Activated CD4-positive, alpha-beta T cell treated with anti-CD3 and anti-CD28 coated beads, Interleukin-2, amount 10 ng/mL, durations not matched to agents 24 days and 14 days (primary cell): ENCODE data around the gene ARL5A. TPM values are rescaled to one million over a fixed set of nuclear protein-coding genes. Genes with fewer than 3 reads are reported as not detected.

Experiments
- DNase-seq: peaks from one replicate; pipeline ENCODE4 v3.0.0; 2022
- H3K27ac Mint-ChIP-seq: one replicate; pipeline ENCODE4 v1.8.0; 2022; ENCODE audit warnings: mild to moderate bottlenecking, mixed read lengths
- H3K27me3 Mint-ChIP-seq: one replicate; pipeline ENCODE4 v1.8.0; 2022; ENCODE audit warnings: mixed read lengths
- H3K36me3 Mint-ChIP-seq: one replicate; pipeline ENCODE4 v1.8.0; 2022; ENCODE audit warnings: low read depth, mild to moderate bottlenecking, mixed read lengths
- H3K4me1 Mint-ChIP-seq: one replicate; pipeline ENCODE4 v1.8.0; 2021; ENCODE audit warnings: mixed read lengths
- H3K4me3 Mint-ChIP-seq: one replicate; pipeline ENCODE4 v1.8.0; 2022; ENCODE audit warnings: mild to moderate bottlenecking, moderate library complexity, mixed read lengths
- H3K9me3 Mint-ChIP-seq: one replicate; pipeline ENCODE4 v1.8.0; 2021; ENCODE audit warnings: mixed read lengths
- intact Hi-C: fragments of 100-400 bp; cut with micrococcal nuclease; formaldehyde crosslinking; loops from one replicate; pipeline ENCODE4 v1.15.1; 2023
- total RNA-seq: library from RNA; stranded (reverse); gene quantifications from 2 replicates; pipeline ENCODE4 v1.2.3, GENCODE V29; 2022

The ARL5A gene
- total RNA-seq, 1 donor from 2014 or later: 79.5 TPM

DNA sequence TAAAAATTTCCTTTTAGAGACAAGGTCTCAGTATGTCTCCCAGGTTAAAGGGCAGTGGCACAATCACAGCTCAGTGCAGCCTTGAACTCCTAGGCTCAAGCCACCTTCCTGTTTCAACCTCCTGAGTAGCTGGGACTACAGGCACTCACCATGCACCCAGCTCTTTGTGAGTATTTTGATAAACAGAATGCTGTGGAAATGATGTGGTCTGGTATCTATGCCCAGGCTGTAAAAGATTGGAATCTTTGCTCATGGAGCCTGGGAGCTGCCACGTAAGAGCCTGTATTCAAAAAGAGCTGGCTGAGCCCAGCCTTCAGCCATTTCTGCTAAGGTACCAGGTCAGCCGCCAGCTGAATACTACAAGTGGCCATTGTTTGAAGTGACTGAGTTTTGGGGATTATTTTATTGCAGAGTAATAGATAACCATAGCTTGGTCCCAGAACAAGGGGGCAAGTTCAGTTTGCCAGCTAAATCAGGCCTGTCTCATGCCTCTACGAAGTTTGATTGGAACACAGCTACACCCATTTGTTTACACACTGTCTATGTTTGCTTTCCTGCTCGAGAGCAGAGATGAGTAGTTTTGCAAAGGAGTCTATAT, 21.3 kb upstream of the ARL5A start:
- intact Hi-C loops: no loop called here
- no peak for DNase-seq
- H3K36me3 Mint-ChIP-seq: no peaks in the 10 kb centered on the region
- peaks cover 8% of the 10 kb centered on the region for H3K27me3 Mint-ChIP-seq
- H3K4me1 Mint-ChIP-seq: peaks cover 3% of the 10 kb centered on the region
- H3K9me3 Mint-ChIP-seq: no peaks in the 10 kb centered on the region
- no peak overlapping the region for H3K4me3 Mint-ChIP-seq
- H3K27ac Mint-ChIP-seq: no peak overlapping the region

GRCh38 chr2:151845884-151846283, 17.7 kb upstream of the ARL5A start:
- H3K9me3 Mint-ChIP-seq: no peaks in the 10 kb centered on the region

DNA sequence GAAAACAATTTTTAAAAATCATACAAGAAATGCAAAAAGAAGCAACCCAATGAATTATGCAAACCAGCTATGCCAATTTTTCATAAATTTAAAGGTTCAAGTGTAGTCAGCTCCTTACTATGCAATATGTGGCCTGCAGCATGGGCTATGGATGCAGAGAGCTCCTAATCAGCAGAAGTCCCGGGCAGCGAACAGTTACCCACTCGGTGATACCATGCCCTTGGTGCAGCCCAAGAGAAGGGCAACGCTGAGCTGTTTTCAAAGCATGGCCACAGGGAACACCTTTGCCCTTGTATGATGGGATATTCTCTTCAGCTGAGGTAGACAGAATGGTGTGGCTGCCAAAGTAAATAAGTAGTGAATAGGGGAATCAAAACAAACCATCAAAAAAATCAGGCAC, 17.3 kb upstream of the ARL5A start:
- Mint-ChIP-seq H3K4me1 (no peaks in the 10 kb centered on the region), H3K27ac (no peak overlapping the region), H3K36me3 (no peaks in the 10 kb centered on the region), H3K9me3 (no peaks in the 10 kb centered on the region), H3K27me3 (peaks cover 13% of the 10 kb centered on the region), H3K4me3 (no peak overlapping the region)
- DNase-seq: no peak
- intact Hi-C loops: no loop called here

More at GRCh38 chr2:151845884-151846283, 17.7 kb upstream of the ARL5A start:
- no peaks in the 10 kb centered on the region for H3K4me1 Mint-ChIP-seq
- no peak overlapping the region for H3K4me3 Mint-ChIP-seq
- H3K27ac Mint-ChIP-seq: no peak overlapping the region
- no peak for DNase-seq
- H3K36me3 Mint-ChIP-seq: no peaks in the 10 kb centered on the region
- H3K27me3 Mint-ChIP-seq: peaks cover 13% of the 10 kb centered on the region
- intact Hi-C loops: no loop called here

DNA sequence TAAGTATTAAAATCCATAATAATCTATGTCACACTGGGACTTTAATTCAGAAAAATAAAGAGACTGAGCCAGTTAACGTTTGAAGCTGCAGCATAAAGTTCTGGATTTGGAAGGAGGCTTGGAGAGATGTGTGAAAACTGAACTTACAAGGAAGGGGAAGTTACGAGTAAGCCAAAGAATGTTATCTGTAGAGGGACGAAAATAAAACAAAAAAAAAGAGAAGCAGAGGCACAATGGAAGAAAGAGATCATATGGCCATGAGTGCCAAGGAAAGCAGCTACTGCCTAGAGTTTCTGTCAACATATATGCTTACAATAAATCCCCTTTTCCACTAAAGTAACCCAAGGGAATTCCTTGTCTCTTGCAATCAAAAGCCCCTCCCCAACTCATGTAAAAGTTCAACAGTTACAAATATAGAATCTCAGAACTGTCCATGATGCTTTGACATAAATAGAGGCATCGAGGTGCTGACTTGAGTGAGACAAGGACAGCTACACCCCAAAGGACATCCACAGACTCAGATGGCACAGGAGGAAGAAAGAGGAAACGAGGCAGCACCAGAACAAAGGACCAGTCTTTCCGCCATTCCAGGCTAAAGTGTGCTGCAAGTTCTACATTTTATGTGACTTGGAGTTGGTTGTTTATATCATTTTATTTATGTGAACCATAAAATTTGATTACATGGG, 16.1 kb upstream of the ARL5A start:
- Mint-ChIP-seq H3K4me1 (no peaks in the 10 kb centered on the region), H3K27ac (no peak overlapping the region), H3K4me3 (no peak overlapping the region), H3K36me3 (no peaks in the 10 kb centered on the region), H3K27me3 (peaks cover 12% of the 10 kb centered on the region), H3K9me3 (no peaks in the 10 kb centered on the region)
- intact Hi-C loops: no loop called here
- no peak for DNase-seq

- Mint-ChIP-seq H3K36me3 (no peaks in the 10 kb centered on the region), H3K27ac (no peak overlapping the region), H3K9me3 (no peaks in the 10 kb centered on the region), H3K4me1 (no peaks in the 10 kb centered on the region), H3K27me3 (peaks cover 14% of the 10 kb centered on the region), H3K4me3 (no peak overlapping the region)
- no peak for DNase-seq
- intact Hi-C loops: no loop called here
These were observed 15.5 kb upstream of the ARL5A start for GRCh38 chr2:151843691-151844061.

DNA sequence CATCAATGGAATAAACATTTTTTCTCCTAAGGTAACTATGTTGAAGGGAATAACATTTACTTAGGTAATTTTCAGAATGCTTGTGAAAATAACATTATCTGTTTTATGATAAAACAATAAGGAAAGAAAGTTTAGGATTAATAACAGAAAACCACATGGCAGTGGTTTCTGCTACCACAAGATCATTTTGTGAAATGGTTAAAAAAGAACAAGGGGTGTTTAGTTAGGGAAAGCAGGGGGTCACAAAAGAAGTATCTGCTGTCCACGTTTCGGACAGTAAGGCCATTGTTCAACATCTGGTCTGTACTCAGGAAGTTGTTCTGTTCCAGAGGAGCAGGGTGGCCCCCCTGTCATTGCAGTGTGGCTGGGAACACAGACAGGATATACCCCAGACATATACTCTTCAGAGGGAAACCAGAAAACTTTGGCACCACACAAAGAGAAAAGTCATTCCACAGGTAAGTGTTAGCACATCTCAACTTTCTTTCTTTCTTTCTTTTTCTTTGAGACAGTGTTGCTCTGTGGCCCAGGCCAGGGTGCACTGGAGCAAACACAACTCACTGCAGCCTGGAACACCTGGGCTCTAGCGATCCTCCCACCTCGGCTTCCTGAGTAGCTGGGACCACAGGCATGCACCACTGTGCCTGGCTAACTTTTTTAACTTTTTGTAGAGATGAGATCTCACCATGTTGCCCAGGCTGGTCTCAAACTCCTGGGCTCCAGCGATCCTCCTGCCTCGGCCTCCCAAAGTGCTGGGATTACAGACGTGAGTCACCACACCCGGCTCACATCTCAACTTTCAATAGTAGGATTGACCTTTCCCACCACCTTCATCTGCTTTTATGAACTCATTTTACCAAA, 14.8 kb upstream of the ARL5A start:
- H3K9me3 Mint-ChIP-seq: no peaks in the 10 kb centered on the region
- intact Hi-C loops: no loop called here

GRCh38 chr2:151841047-151841424, 12.8 kb upstream of the ARL5A start:
- Mint-ChIP-seq H3K4me1 (no peaks in the 10 kb centered on the region), H3K9me3 (no peaks in the 10 kb centered on the region), H3K36me3 (no peaks in the 10 kb centered on the region), H3K27ac (no peak overlapping the region), H3K27me3 (peaks cover 15% of the 10 kb centered on the region), H3K4me3 (no peak overlapping the region)
- DNase-seq: no peak
- intact Hi-C loops: no loop called here

More for the DNA sequence above, 14.8 kb upstream of the ARL5A start:
- Mint-ChIP-seq H3K27ac (no peak overlapping the region), H3K4me1 (no peaks in the 10 kb centered on the region), H3K4me3 (no peak overlapping the region), H3K36me3 (no peaks in the 10 kb centered on the region), H3K27me3 (peaks cover 14% of the 10 kb centered on the region)
- DNase-seq: no peak

- intact Hi-C loops: no loop called here
- no peaks in the 10 kb centered on the region for H3K4me1 Mint-ChIP-seq
- no peak for DNase-seq
- no peak overlapping the region for H3K27ac Mint-ChIP-seq
- H3K36me3 Mint-ChIP-seq: no peaks in the 10 kb centered on the region
- H3K27me3 Mint-ChIP-seq: peaks cover 14% of the 10 kb centered on the region
- no peaks in the 10 kb centered on the region for H3K9me3 Mint-ChIP-seq
- no peak overlapping the region for H3K4me3 Mint-ChIP-seq
These were observed 12.2 kb upstream of the ARL5A start for GRCh38 chr2:151840216-151841046.

DNA sequence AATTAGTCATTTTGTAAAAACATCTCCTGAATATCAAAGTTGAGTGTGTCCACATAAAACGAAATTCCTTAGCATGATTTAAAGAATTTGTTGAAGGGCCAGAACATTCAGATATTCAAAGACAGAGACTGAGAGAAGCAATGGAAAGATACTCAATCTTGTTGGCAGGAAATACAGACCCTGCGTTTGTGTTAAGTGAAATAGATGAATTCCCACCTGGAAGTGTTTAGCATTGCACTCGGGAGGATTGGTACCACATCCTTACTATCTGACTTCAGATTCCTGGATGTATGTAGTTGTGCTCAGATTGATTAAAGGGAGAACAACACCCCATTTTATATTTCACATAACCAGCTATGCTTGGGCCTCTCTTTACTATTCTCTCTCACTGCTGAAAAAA, 9.7 kb upstream of the ARL5A start:
- no peak for DNase-seq
- Mint-ChIP-seq H3K27me3 (peaks cover 18% of the 10 kb centered on the region), H3K27ac (no peak overlapping the region), H3K9me3 (no peaks in the 10 kb centered on the region), H3K36me3 (no peaks in the 10 kb centered on the region), H3K4me1 (no peaks in the 10 kb centered on the region), H3K4me3 (no peak overlapping the region)
- intact Hi-C loops: no loop called here

DNA sequence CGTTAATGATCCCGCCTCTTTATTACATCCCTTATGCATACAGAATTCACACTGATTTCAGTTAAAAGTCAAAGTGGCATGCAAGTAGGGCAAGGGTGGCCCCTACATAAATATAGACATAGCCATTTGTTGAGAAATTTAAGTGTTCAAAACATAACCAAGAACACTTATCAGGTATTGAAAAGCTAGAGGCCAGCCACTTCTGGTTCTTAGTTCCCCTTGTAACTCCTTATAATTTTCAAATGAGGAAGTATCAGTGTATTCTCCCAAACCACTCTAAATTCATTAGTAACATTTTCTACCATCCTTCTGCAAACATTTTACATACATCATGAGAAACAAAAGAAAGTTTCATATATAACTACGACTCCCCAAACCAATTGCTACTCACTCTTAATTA, 5.8 kb upstream of the ARL5A start:
- H3K27ac Mint-ChIP-seq: no peak overlapping the region
- no peak for DNase-seq
- no peak overlapping the region for H3K4me3 Mint-ChIP-seq
- intact Hi-C loops: no loop called here
- H3K4me1 Mint-ChIP-seq: peaks cover 3% of the 10 kb centered on the region
- H3K9me3 Mint-ChIP-seq: peaks cover 6% of the 10 kb centered on the region
- H3K36me3 Mint-ChIP-seq: no peaks in the 10 kb centered on the region
- peaks cover 18% of the 10 kb centered on the region for H3K27me3 Mint-ChIP-seq

DNA sequence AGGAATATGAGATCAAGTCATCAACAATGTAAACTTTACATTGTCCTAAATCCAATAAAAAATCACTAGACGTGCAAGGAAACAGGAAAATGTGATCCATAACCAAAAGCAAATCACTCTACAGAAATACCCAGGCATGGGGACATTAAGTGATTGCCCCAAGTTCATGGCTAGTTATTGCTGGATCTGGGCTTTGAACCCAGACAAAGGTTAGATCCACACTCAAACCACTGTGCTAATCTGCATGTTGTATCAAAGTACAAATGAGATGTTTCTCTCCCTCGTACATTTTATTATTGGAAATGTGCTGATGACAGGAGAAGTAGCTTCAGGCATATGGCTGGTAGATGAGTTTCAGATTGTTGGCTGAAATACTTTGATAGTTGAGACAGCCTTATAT, 2.7 kb upstream of the ARL5A start:
- peaks cover 13% of the 10 kb centered on the region for H3K27me3 Mint-ChIP-seq
- intact Hi-C loops: no loop called here
- H3K36me3 Mint-ChIP-seq: peaks cover 3% of the 10 kb centered on the region
- no peak for DNase-seq
- no peak overlapping the region for H3K27ac Mint-ChIP-seq
- peaks cover 6% of the 10 kb centered on the region for H3K9me3 Mint-ChIP-seq
- peaks cover 22% of the 10 kb centered on the region for H3K4me1 Mint-ChIP-seq
- H3K4me3 Mint-ChIP-seq: no peak overlapping the region

DNA sequence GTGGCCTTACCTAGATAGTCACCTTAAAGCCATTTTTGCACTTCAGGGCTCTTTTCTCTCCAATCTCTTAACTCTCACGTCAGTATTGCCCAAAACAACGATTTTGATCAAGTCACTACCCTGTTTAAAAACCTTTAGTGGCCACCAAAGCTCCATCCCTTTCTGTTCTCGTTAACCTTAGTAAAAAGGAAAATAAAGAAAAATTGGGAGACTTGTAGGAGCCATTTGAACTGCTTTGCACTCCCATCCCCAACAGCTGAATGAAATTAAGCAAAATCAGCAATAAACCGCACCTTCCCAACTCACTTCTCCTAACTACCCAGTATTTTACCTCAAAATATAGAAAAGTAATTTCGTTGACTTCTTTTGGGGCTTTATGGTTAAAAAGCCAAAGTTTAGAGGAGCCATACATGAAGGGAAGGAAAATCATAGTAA, 686 bp upstream of the ARL5A start:
- DNase-seq: no peak
- peaks cover 6% of the 10 kb centered on the region for H3K9me3 Mint-ChIP-seq
- peak overlapping the region; percentile 91 for H3K27ac Mint-ChIP-seq
- H3K4me1 Mint-ChIP-seq: peaks cover 26% of the 10 kb centered on the region
- H3K4me3 Mint-ChIP-seq: peak overlapping the region; percentile 94
- intact Hi-C loops: loop anchor here (1.0 to 10.0 kb wide), 8 partner anchors 9 to 886 kb away; partner anchors contain the start of genes ARL6IP6, NMI, PRPF40A and STAM2
- H3K27me3 Mint-ChIP-seq: peaks cover 6% of the 10 kb centered on the region
- peaks cover 6% of the 10 kb centered on the region for H3K36me3 Mint-ChIP-seq

DNA sequence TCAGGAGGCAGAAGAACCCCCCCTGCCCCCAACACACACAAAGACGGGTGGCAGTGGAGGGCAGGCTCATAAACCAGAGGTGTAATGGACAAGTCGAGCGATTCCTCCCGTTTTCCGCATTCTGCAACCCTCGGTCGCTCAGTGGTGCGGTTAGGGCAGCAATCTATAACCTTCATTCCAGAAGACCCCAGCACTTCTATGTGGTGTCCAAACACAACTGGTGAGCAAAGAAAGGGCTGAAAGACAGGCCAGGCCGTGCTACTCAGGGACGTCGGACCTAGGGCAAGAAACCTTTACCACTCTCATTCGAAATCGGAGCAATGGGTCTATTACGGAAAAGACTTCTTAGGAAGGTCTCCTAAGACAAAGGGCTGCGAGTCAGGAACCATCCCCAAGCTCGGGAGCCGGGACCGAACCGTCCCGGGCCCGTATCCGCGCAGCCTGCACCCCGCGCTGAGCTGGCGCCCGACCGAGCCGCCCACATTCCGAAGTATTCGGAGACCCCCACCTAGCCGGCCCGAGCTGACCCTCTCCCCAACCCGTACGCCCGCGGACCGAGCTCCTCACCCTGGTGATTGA, 568 bp downstream of the ARL5A start:
- Mint-ChIP-seq H3K9me3 (peaks cover 6% of the 10 kb centered on the region), H3K27ac (peak overlapping the region; percentile 91), H3K36me3 (peaks cover 11% of the 10 kb centered on the region), H3K27me3 (peaks cover 2% of the 10 kb centered on the region), H3K4me1 (peaks cover 34% of the 10 kb centered on the region), H3K4me3 (peak overlapping the region; percentile 94)
- DNase-seq: peak; percentile 78
- intact Hi-C loops: loop anchor here (1.0 to 10.0 kb wide), 8 partner anchors 7 to 887 kb away; partner anchors contain the start of genes ARL6IP6, NMI, PRPF40A and STAM2
